ENCODE measurements around the gene UBXN7.
"Not testable (repeated sequence)": the region's sequence is repeated elsewhere in the genome, so short reads cannot be mapped to it uniquely, and the experiment has no call there.

DNA sequence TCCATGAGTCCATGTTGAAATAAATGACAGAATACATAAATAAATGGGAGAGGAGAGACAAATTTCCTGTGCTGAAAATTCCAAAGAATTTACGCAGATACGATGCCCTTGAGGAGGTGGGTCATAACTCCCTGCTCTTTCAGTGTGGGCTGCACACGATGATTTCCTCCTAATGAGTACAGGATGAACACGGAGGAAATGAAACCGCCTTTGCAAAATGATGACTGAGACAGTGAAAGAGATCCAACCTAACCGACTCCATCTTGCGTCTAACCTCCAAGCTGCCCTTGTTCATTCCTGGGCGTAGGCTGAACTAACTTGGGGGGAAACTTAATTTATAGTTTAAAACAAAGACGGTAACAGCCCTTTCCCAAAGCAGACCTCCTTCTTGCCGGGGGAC is 129.7 kb downstream of the UBXN7 start:
- TF ChIP-seq, protein P1, sequence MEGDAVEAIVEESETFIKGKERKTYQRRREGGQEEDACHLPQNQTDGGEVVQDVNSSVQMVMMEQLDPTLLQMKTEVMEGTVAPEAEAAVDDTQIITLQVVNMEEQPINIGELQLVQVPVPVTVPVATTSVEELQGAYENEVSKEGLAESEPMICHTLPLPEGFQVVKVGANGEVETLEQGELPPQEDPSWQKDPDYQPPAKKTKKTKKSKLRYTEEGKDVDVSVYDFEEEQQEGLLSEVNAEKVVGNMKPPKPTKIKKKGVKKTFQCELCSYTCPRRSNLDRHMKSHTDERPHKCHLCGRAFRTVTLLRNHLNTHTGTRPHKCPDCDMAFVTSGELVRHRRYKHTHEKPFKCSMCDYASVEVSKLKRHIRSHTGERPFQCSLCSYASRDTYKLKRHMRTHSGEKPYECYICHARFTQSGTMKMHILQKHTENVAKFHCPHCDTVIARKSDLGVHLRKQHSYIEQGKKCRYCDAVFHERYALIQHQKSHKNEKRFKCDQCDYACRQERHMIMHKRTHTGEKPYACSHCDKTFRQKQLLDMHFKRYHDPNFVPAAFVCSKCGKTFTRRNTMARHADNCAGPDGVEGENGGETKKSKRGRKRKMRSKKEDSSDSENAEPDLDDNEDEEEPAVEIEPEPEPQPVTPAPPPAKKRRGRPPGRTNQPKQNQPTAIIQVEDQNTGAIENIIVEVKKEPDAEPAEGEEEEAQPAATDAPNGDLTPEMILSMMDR (IDR thresholded peaks at IDR 0.05), result not testable (repeated sequence)
- not testable (repeated sequence) for TF ChIP-seq POLR2AphosphoS5, TCF7L2 (IDR thresholded peaks at IDR 0.05; ENCODE audit: low read depth, low read length)
- TF ChIP-seq, protein P2, sequence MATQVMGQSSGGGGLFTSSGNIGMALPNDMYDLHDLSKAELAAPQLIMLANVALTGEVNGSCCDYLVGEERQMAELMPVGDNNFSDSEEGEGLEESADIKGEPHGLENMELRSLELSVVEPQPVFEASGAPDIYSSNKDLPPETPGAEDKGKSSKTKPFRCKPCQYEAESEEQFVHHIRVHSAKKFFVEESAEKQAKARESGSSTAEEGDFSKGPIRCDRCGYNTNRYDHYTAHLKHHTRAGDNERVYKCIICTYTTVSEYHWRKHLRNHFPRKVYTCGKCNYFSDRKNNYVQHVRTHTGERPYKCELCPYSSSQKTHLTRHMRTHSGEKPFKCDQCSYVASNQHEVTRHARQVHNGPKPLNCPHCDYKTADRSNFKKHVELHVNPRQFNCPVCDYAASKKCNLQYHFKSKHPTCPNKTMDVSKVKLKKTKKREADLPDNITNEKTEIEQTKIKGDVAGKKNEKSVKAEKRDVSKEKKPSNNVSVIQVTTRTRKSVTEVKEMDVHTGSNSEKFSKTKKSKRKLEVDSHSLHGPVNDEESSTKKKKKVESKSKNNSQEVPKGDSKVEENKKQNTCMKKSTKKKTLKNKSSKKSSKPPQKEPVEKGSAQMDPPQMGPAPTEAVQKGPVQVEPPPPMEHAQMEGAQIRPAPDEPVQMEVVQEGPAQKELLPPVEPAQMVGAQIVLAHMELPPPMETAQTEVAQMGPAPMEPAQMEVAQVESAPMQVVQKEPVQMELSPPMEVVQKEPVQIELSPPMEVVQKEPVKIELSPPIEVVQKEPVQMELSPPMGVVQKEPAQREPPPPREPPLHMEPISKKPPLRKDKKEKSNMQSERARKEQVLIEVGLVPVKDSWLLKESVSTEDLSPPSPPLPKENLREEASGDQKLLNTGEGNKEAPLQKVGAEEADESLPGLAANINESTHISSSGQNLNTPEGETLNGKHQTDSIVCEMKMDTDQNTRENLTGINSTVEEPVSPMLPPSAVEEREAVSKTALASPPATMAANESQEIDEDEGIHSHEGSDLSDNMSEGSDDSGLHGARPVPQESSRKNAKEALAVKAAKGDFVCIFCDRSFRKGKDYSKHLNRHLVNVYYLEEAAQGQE (IDR thresholded peaks at IDR 0.05; ENCODE audit: insufficient read depth in 1 of 2, low read depth in 2 of 2, low read length in 1 of 2), result not testable (repeated sequence)
